Measurements from ENCODE around the gene RBM20.

- TF ChIP-seq CTCF (IDR thresholded peaks at IDR 0.05) (no peak), POLR2A (IDR thresholded peaks at IDR 0.05) (no peak)
Observed at GRCh38 chr10:110859206-110859972, 215.3 kb downstream of the RBM20 start.

Data from stomach (tissue), 4 donors.